ENCODE results near the gene MLH1.

MLH1 gene

GRCh38 chr3:37014620-37015019 is 21.3 kb downstream of the MLH1 start:
- no peak overlapping the region for H3K4me3 ChIP-seq (ENCODE audit: low read depth, low read length)
- TF ChIP-seq CTCF (IDR thresholded peaks at IDR 0.05; ENCODE audit: borderline replicate concordance, insufficient read depth, low read depth, low read length), result no peak

GRCh38 chr3:37015642-37016041 is 22.3 kb downstream of the MLH1 start:
- TF ChIP-seq CTCF (IDR thresholded peaks at IDR 0.05; ENCODE audit: borderline replicate concordance, insufficient read depth, low read depth, low read length), result no peak

GRCh38 chr3:37016903-37017302 is 23.6 kb downstream of the MLH1 start:
- TF ChIP-seq CTCF (IDR thresholded peaks at IDR 0.05; ENCODE audit: borderline replicate concordance, insufficient read depth, low read depth, low read length), result no peak
- H3K4me3 ChIP-seq (ENCODE audit: low read depth, low read length), result no peak overlapping the region

More at GRCh38 chr3:37015642-37016041, 22.3 kb downstream of the MLH1 start:
- H3K4me3 ChIP-seq (ENCODE audit: low read depth, low read length), result no peak overlapping the region

- H3K4me3 ChIP-seq (ENCODE audit: low read depth, low read length), result no peak overlapping the region
- TF ChIP-seq CTCF (IDR thresholded peaks at IDR 0.05; ENCODE audit: borderline replicate concordance, insufficient read depth, low read depth, low read length), result no peak
Observed at GRCh38 chr3:37017683-37018082, 24.4 kb downstream of the MLH1 start.

- TF ChIP-seq CTCF (IDR thresholded peaks at IDR 0.05; ENCODE audit: borderline replicate concordance, insufficient read depth, low read depth, low read length), result no peak
- no peak overlapping the region for H3K4me3 ChIP-seq (ENCODE audit: low read depth, low read length)
Observed at GRCh38 chr3:37024092-37024491, 30.8 kb downstream of the MLH1 start.

GRCh38 chr3:37024820-37025405 is 31.6 kb downstream of the MLH1 start:
- no peak for TF ChIP-seq CTCF (IDR thresholded peaks at IDR 0.05; ENCODE audit: borderline replicate concordance, insufficient read depth, low read depth, low read length)
- no peak overlapping the region for H3K4me3 ChIP-seq (ENCODE audit: low read depth, low read length)

GRCh38 chr3:37025561-37026335 is 32.4 kb downstream of the MLH1 start:
- TF ChIP-seq CTCF (IDR thresholded peaks at IDR 0.05; ENCODE audit: borderline replicate concordance, insufficient read depth, low read depth, low read length), result no peak
- H3K4me3 ChIP-seq (ENCODE audit: low read depth, low read length), result no peak overlapping the region

Data from GM12875 (cell line).